HG02678 (cell line): ENCODE results near the gene MND1.
A peak's percentile ranks its signal among the peaks of the same experiment; 100 is the strongest.
"Not testable (repeated sequence)": the region's sequence is repeated elsewhere in the genome, so short reads cannot be mapped to it uniquely, and the experiment has no call there.

Experiments used
- ATAC-seq: cut with Tn5 transposase; IDR thresholded peaks from one replicate; pipeline ENCODE4 v1.9.1; 2021; ENCODE audit warnings: mild to moderate bottlenecking, moderate library complexity; ENCODE audit not compliant: unreplicated experiment

Gene MND1

GRCh38 chr4:153401501-153401900 lies 57.0 kb downstream of the MND1 start:
- ATAC-seq = no peak

- no peak for ATAC-seq
These were observed 57.9 kb downstream of the MND1 start for GRCh38 chr4:153402366-153402765.

- no peak for ATAC-seq
These were observed 59.2 kb downstream of the MND1 start for GRCh38 chr4:153403726-153404125.

- no peak for ATAC-seq
These were observed 63.4 kb downstream of the MND1 start for GRCh38 chr4:153407906-153408305.

GRCh38 chr4:153408932-153409331 lies 64.4 kb downstream of the MND1 start:
- no peak for ATAC-seq

- no peak for ATAC-seq
These were observed 64.9 kb downstream of the MND1 start for GRCh38 chr4:153409412-153409811.

- ATAC-seq = no peak
These were observed 65.5 kb downstream of the MND1 start for GRCh38 chr4:153409924-153410501.

GRCh38 chr4:153413842-153414241 lies 69.4 kb downstream of the MND1 start:
- ATAC-seq = no peak

- ATAC-seq = not testable (repeated sequence)
These were observed 72.0 kb downstream of the MND1 start for GRCh38 chr4:153416456-153416855.

GRCh38 chr4:153418121-153418520 lies 73.6 kb downstream of the MND1 start:
- ATAC-seq = no peak

- no peak for ATAC-seq
These were observed 74.1 kb downstream of the MND1 start for GRCh38 chr4:153418558-153418957.

- no peak for ATAC-seq
These were observed 74.5 kb downstream of the MND1 start for GRCh38 chr4:153419029-153419428.

- no peak for ATAC-seq
These were observed 75.3 kb downstream of the MND1 start for GRCh38 chr4:153419673-153420278.

GRCh38 chr4:153420361-153420760 lies 75.9 kb downstream of the MND1 start:
- no peak for ATAC-seq

GRCh38 chr4:153421941-153422340 lies 77.5 kb downstream of the MND1 start:
- ATAC-seq = peak; percentile 60

GRCh38 chr4:153426207-153426885 lies 81.9 kb downstream of the MND1 start:
- peak; percentile 66 for ATAC-seq

- ATAC-seq = no peak
These were observed 83.0 kb downstream of the MND1 start for GRCh38 chr4:153427363-153428071.

GRCh38 chr4:153428941-153429475 lies 84.5 kb downstream of the MND1 start:
- ATAC-seq = no peak

- ATAC-seq = peak; percentile 95
These were observed 88.7 kb downstream of the MND1 start for GRCh38 chr4:153432965-153433753.

GRCh38 chr4:153433754-153434105 lies 89.2 kb downstream of the MND1 start:
- ATAC-seq = no peak

GRCh38 chr4:153434190-153434589 lies 89.7 kb downstream of the MND1 start:
- ATAC-seq = no peak
